Motor neuron (in vitro differentiated cells): ENCODE results near the gene LMO7. TPM values are rescaled to one million over a fixed set of nuclear protein-coding genes. Genes with fewer than 3 reads are reported as not detected.
A peak's percentile ranks its signal among the peaks of the same experiment; 100 is the strongest.

Source experiments
- ATAC-seq, 8 experiments: fragments of 200-7000 bp; cut with Tn5 transposase; replicated peaks in 6 of 8; 2 replicates each; pipeline ENCODE4 v1.8.0; 2021; ENCODE audit warnings: mild to moderate bottlenecking in 8 of 8, moderate library complexity in 8 of 8
- H3K27ac ChIP-seq, 2 donors: fragments of 250-450 bp; sonication (Bioruptor Pico); 2 replicates each; pipeline ENCODE4 v1.9.0; 2021; ENCODE audit warnings: antibody characterized with exemption in 2 of 2, mild to moderate bottlenecking in 2 of 2, moderate library complexity in 1 of 2
- H3K4me1 ChIP-seq, 2 donors: fragments of 250-450 bp; sonication (Bioruptor Pico); replicated peaks in 1 of 2; 2 replicates each; pipeline ENCODE4 v1.6.1; 2021; ENCODE audit warnings: antibody characterized with exemption in 2 of 2, mild to moderate bottlenecking in 2 of 2, moderate library complexity in 1 of 2
- H3K4me3 ChIP-seq, 5 donors: fragments of 250-450 bp; sonication (Bioruptor Pico); 2 replicates each; pipeline ENCODE4 v1.9.0; 2021; ENCODE audit warnings: antibody characterized with exemption in 5 of 5, mild to moderate bottlenecking in 5 of 5, moderate library complexity in 4 of 5
- WGBS, 10 experiments: fragments of 450-650 bp; shearing (Covaris generic); methylation state at CpG; one replicate each; pipeline ENCODE4 v1.0.0; 2022; 5-methylcytosine and 5-hydroxymethylcytosine counted together
- in situ Hi-C, 9 experiments: fragments of 400-800 bp; cut with MboI; loops; one replicate each; pipeline ENCODE4 v1.15.0; 2021; ENCODE audit warnings: low sequenced_read_pairs in 9 of 9, low pct_unique_long_range_greater_than_20kb in 2 of 9; ENCODE audit not compliant: unreplicated experiment in 9 of 9
- total RNA-seq, 8 experiments: library from RNA; unstranded; fragments of 300-600 nt; gene quantifications; 2 replicates each; pipeline versions ENCODE4 v1.2.3 to v1.2.4, GENCODE V29; 2022

Gene LMO7
- total RNA-seq = 1,000 to 10,000 TPM in 1 of 8 experiments, 100 to 1,000 TPM in 2, 10 to 100 TPM in 1, 1 to 10 TPM in 4; 3.5 to 1,519 (median 32.1) TPM

- no peak within 1 kb of the TSS for H3K27ac ChIP-seq
- no CpG with 5 or more reads among the region's 76 CpGs for WGBS, 10 experiments
- in situ Hi-C loops = no loop called here
- H3K4me1 ChIP-seq = peaks cover 0 to 7% of the 10 kb centered on the region in 2 donors
- peak within 1 kb of the TSS; percentile 27 to 41 (median 38) for H3K4me3 ChIP-seq
- ATAC-seq = peak; percentile 49 to 80 (median 75)
These were observed at the start of gene LMO7 for GRCh38 chr13:75635828-75636435. Gene LMO7, plus strand, starts transcription at chr13:75636330. Its CDS starts 328 bp downstream, at chr13:75636658.

- ATAC-seq = no peak
- WGBS, 10 experiments = 25 to 100% (median 82%) methylated on average over 1 of the region's 1 CpG; no CpG with 5 or more reads in 4 of the 10 experiments
- Histone ChIP-seq H3K4me3 (no peak overlapping the region), H3K4me1 (no peaks in the 10 kb centered on the region), H3K27ac (no peak overlapping the region)
- in situ Hi-C loops = no loop called here
These were observed 48.5 kb upstream of the LMO7 start for GRCh38 chr13:75587679-75588078.

- no peak for ATAC-seq
- Histone ChIP-seq H3K27ac (no peak overlapping the region), H3K4me3 (no peak overlapping the region), H3K4me1 (no peaks in the 10 kb centered on the region)
- in situ Hi-C loops = no loop called here
- 71 to 100% (median 92%) methylated on average over 1 of the region's 1 CpG; no CpG with 5 or more reads in 1 of the 10 experiments for WGBS, 10 experiments
These were observed 39.4 kb upstream of the LMO7 start for GRCh38 chr13:75596657-75597182.

GRCh38 chr13:75600371-75600770, 35.8 kb upstream of the LMO7 start:
- 57 to 83% (median 67%) methylated on average over 1 to 4 of the region's 4 CpGs; no CpG with 5 or more reads in 1 of the 10 experiments for WGBS, 10 experiments
- no peak overlapping the region for H3K4me3 ChIP-seq
- H3K27ac ChIP-seq = no peak overlapping the region
- ATAC-seq = no peak
- H3K4me1 ChIP-seq = no peaks in the 10 kb centered on the region
- in situ Hi-C loops = no loop called here

GRCh38 chr13:75603038-75603437, 33.1 kb upstream of the LMO7 start:
- Histone ChIP-seq H3K27ac (no peak overlapping the region), H3K4me1 (no peaks in the 10 kb centered on the region), H3K4me3 (no peak overlapping the region)
- 83 to 100% (median 100%) methylated on average over 1 to 2 of the region's 2 CpGs for WGBS, 10 experiments
- ATAC-seq = no peak
- in situ Hi-C loops = no loop called here

GRCh38 chr13:75607447-75607846, 28.7 kb upstream of the LMO7 start:
- ATAC-seq = peak in 1 of 8 experiments; percentile 46
- 37 to 100% (median 91%) methylated on average over 1 to 2 of the region's 2 CpGs; no CpG with 5 or more reads in 2 of the 10 experiments for WGBS, 10 experiments
- in situ Hi-C loops = no loop called here
- Histone ChIP-seq H3K4me3 (no peak overlapping the region), H3K27ac (no peak overlapping the region), H3K4me1 (no peaks in the 10 kb centered on the region)

GRCh38 chr13:75610466-75610865, 25.7 kb upstream of the LMO7 start:
- Histone ChIP-seq H3K4me3 (no peak overlapping the region), H3K4me1 (no peaks in the 10 kb centered on the region), H3K27ac (no peak overlapping the region)
- ATAC-seq = no peak
- in situ Hi-C loops = no loop called here

GRCh38 chr13:75612354-75612753, 23.8 kb upstream of the LMO7 start:
- no peak for ATAC-seq
- Histone ChIP-seq H3K27ac (no peak overlapping the region), H3K4me1 (no peaks in the 10 kb centered on the region), H3K4me3 (no peak overlapping the region)
- in situ Hi-C loops = no loop called here
- 59 to 100% (median 75%) methylated on average over 1 to 2 of the region's 2 CpGs; no CpG with 5 or more reads in 1 of the 10 experiments for WGBS, 10 experiments

GRCh38 chr13:75617230-75617629, 18.9 kb upstream of the LMO7 start:
- in situ Hi-C loops = no loop called here
- H3K4me3 ChIP-seq = no peak overlapping the region
- WGBS, 10 experiments = 80 to 100% (median 100%) methylated on average over 1 of the region's 1 CpG; no CpG with 5 or more reads in 7 of the 10 experiments
- H3K4me1 ChIP-seq = no peaks in the 10 kb centered on the region
- no peak overlapping the region for H3K27ac ChIP-seq
- ATAC-seq = no peak

- in situ Hi-C loops = no loop called here
- 0 to 14% methylated on average over 1 of the region's 1 CpG; no CpG with 5 or more reads in 8 of the 10 experiments for WGBS, 10 experiments
- H3K4me3 ChIP-seq = no peak overlapping the region
- H3K4me1 ChIP-seq = no peaks in the 10 kb centered on the region
- peak in 1 of 8 experiments; percentile 37 for ATAC-seq
- H3K27ac ChIP-seq = no peak overlapping the region
These were observed 17.8 kb upstream of the LMO7 start for GRCh38 chr13:75618308-75618707.

GRCh38 chr13:75620020-75620419, 16.1 kb upstream of the LMO7 start:
- in situ Hi-C loops = no loop called here
- ATAC-seq = no peak
- Histone ChIP-seq H3K4me1 (no peaks in the 10 kb centered on the region), H3K4me3 (no peak overlapping the region), H3K27ac (no peak overlapping the region)
- WGBS, 10 experiments = 0 to 100% (median 67%) methylated on average over 1 of the region's 1 CpG; no CpG with 5 or more reads in 1 of the 10 experiments

- Histone ChIP-seq H3K27ac (no peak overlapping the region), H3K4me3 (no peak overlapping the region), H3K4me1 (no peaks in the 10 kb centered on the region)
- in situ Hi-C loops = no loop called here
- 0 to 96% (median 80%) methylated on average over 1 to 2 of the region's 2 CpGs for WGBS, 10 experiments
- peak in 3 of 8 experiments; percentile 22 to 75 (median 48) for ATAC-seq
These were observed 15.0 kb upstream of the LMO7 start for GRCh38 chr13:75621147-75621546.

- in situ Hi-C loops = no loop called here
- Histone ChIP-seq H3K4me3 (no peak overlapping the region), H3K27ac (no peak overlapping the region), H3K4me1 (no peaks in the 10 kb centered on the region)
- no peak for ATAC-seq
- WGBS, 10 experiments = 0 to 100% (median 73%) methylated on average over 1 to 4 of the region's 4 CpGs; no CpG with 5 or more reads in 2 of the 10 experiments
These were observed 7.3 kb upstream of the LMO7 start for GRCh38 chr13:75628801-75629200.

- Histone ChIP-seq H3K4me3 (no peak overlapping the region), H3K4me1 (peaks cover 0 to 7% of the 10 kb centered on the region in 2 donors), H3K27ac (no peak overlapping the region)
- ATAC-seq = no peak
- in situ Hi-C loops = no loop called here
- WGBS, 10 experiments = 17 to 90% (median 59%) methylated on average over 1 to 2 of the region's 2 CpGs
These were observed 2.8 kb upstream of the LMO7 start for GRCh38 chr13:75633285-75633684.
